ENCODE results near the gene MEPCE.

GRCh38 chr7:100437150-100438100 is 7.8 kb downstream of the MEPCE start:
- TF ChIP-seq CTCF (conservative IDR thresholded peaks at IDR 0.05 in 1 of 2, IDR thresholded peaks at IDR 0.05 in 1 of 2; ENCODE audit: extremely low read depth in 1 of 2, insufficient read depth in 1 of 2, low read depth in 1 of 2, low read length in 2 of 2) (no peak), EZH2 (IDR thresholded peaks at IDR 0.05; ENCODE audit: borderline replicate concordance, low read length) (no peak)

All from mammary epithelial cell (primary cell).